ENCODE measurements around the gene BDKRB2.

BDKRB2 gene

GRCh38 chr14:96206461-96206860 lies 1.8 kb downstream of the BDKRB2 start:
- no peak for DNase-seq (ENCODE audit: low read depth)
- H3K4me3 ChIP-seq (replicated peaks; ENCODE audit: low read depth, low read length), result no peak overlapping the region

DNA sequence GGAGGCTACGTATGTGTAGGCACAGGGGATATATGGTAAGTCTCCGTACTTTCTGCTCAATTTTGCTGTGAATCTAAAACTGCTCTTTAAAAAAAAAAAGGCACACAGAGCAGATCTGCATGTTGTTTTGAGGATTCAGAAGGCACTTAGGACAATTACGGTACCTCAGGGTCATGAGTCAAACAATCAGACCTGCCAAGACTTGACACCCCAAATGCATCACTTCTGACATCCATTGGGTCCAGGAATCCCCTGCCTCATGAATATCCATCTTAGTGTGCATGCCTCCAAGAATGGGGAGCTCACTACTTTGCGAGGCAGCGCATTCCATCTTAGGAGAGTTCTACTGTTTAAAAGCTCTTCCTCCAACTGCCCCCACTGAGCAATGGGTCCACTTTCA lies 3.0 kb downstream of the BDKRB2 start:
- H3K4me3 ChIP-seq (replicated peaks; ENCODE audit: low read depth, low read length), result no peak overlapping the region
- no peak for DNase-seq (ENCODE audit: low read depth)
- TF ChIP-seq, protein P1, sequence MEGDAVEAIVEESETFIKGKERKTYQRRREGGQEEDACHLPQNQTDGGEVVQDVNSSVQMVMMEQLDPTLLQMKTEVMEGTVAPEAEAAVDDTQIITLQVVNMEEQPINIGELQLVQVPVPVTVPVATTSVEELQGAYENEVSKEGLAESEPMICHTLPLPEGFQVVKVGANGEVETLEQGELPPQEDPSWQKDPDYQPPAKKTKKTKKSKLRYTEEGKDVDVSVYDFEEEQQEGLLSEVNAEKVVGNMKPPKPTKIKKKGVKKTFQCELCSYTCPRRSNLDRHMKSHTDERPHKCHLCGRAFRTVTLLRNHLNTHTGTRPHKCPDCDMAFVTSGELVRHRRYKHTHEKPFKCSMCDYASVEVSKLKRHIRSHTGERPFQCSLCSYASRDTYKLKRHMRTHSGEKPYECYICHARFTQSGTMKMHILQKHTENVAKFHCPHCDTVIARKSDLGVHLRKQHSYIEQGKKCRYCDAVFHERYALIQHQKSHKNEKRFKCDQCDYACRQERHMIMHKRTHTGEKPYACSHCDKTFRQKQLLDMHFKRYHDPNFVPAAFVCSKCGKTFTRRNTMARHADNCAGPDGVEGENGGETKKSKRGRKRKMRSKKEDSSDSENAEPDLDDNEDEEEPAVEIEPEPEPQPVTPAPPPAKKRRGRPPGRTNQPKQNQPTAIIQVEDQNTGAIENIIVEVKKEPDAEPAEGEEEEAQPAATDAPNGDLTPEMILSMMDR (IDR thresholded peaks at IDR 0.05; ENCODE audit: low read length, missing control alignments), result no peak

More at GRCh38 chr14:96206461-96206860, 1.8 kb downstream of the BDKRB2 start:
- TF ChIP-seq, protein P1 (IDR thresholded peaks at IDR 0.05; ENCODE audit: low read length, missing control alignments), result no peak

- no peak overlapping the region for H3K4me3 ChIP-seq (replicated peaks; ENCODE audit: low read depth, low read length)
- no peak for DNase-seq (ENCODE audit: low read depth)
- TF ChIP-seq, protein P1 (IDR thresholded peaks at IDR 0.05; ENCODE audit: low read length, missing control alignments), result no peak
Observed at GRCh38 chr14:96208739-96209138, 4.1 kb downstream of the BDKRB2 start.

GRCh38 chr14:96212140-96212539 lies 7.5 kb downstream of the BDKRB2 start:
- H3K4me3 ChIP-seq (replicated peaks; ENCODE audit: low read depth, low read length), result no peak overlapping the region
- TF ChIP-seq, protein P1 (IDR thresholded peaks at IDR 0.05; ENCODE audit: low read length, missing control alignments), result no peak
- no peak for DNase-seq (ENCODE audit: low read depth)

DNA sequence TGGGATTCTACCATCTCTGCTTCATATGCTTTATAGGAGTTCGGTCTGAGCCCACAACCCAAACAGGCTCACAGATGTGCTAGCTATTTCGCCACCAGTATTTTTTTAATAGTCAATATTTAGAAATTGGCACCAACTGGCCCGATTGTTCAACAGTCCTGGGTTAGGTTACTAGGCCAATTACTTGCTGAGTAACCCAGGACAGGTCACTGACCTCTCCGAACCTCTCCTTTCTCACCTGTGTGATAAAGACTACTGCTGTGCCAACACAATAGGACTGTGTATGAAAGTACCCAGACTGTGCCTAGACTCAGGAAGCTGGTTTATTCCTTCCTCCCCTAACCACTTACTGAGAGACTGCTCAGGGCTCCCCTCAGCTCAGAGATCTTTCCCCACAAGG lies 8.3 kb downstream of the BDKRB2 start:
- TF ChIP-seq, protein P1 (IDR thresholded peaks at IDR 0.05; ENCODE audit: low read length, missing control alignments), result no peak
- DNase-seq (ENCODE audit: low read depth), result no peak
- H3K4me3 ChIP-seq (replicated peaks; ENCODE audit: low read depth, low read length), result no peak overlapping the region

DNA sequence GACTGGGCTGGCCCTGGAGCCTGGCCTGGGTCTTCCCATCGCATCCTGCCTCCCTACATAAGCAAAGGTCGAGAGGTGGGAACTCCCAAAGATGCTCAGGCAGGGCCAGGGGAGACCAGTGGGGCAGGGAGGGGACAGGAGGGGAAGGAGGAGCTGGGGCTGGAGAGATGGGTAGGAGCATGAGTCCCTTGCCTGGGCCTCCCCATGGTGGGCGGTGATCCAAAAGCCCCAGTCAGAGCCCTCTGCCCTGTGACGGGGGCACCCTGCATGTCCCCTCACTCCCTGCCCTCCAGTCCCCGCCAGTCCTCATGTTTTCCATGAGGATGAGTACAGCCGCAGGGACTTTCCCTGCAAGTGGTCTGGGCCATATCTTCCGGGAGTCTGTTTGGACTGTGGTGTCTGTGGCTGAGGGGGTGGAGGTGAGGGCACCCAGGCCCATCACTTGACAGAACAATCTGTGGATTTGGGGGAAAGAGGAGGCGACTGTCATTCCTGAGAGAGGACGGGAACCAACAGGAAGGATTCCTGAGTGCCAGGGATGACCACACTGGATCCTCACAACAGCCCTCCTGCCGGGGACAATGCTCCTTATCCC lies 9.3 kb downstream of the BDKRB2 start:
- TF ChIP-seq, protein P1 (IDR thresholded peaks at IDR 0.05; ENCODE audit: low read length, missing control alignments), result no peak
- DNase-seq (ENCODE audit: low read depth), result no peak
- no peak overlapping the region for H3K4me3 ChIP-seq (replicated peaks; ENCODE audit: low read depth, low read length)

DNA sequence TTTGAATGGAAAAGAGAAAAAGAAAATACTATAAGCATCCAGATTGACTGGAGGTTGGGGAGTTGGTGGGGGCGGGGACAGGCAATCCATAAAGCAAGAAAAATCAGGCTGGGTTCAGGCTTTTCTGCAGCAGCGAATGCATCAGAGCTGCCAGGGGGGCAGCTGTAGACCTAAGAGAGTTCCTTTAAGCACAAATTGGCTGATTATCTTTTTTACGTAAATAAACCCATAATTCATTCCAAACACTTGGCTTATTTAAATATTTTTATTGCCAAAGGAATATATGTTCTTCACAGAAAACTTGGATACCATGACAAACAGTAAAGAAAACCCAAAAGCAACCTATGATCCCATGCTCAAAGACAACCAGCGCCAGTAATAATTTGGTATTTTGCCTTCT lies 10.2 kb downstream of the BDKRB2 start:
- TF ChIP-seq, protein P1 (IDR thresholded peaks at IDR 0.05; ENCODE audit: low read length, missing control alignments), result no peak
- DNase-seq (ENCODE audit: low read depth), result no peak
- H3K4me3 ChIP-seq (replicated peaks; ENCODE audit: low read depth, low read length), result no peak overlapping the region

Data from fibroblast of pulmonary artery (primary cell).